HepG2 (cell line): ENCODE results near the gene VAPB. TPM values are rescaled to one million over a fixed set of nuclear protein-coding genes. Genes with fewer than 3 reads are reported as not detected.

Source experiments
- CENPT ChIP-seq: sonication (generic); formaldehyde crosslinking; IDR thresholded peaks from 2 replicates; pipeline ENCODE4 v1.8.0; 2022; ENCODE audit warnings: low read depth, mild to moderate bottlenecking, moderate library complexity, missing genetic modification reagents
- CSRNP1 ChIP-seq: sonication (generic); formaldehyde crosslinking; IDR thresholded peaks from 2 replicates; pipeline ENCODE4 v1.8.1; 2023; ENCODE audit warnings: mild to moderate bottlenecking, missing genetic modification reagents
- E2F5 ChIP-seq: sonication (generic); formaldehyde crosslinking; conservative IDR thresholded peaks from 2 replicates; pipeline ENCODE4 v1.4.0; 2020; ENCODE audit warnings: missing genetic modification reagents
- ISL2 ChIP-seq: sonication (generic); formaldehyde crosslinking; IDR thresholded peaks from 2 replicates; pipeline ENCODE4 v1.5.0; 2020; ENCODE audit warnings: missing genetic modification reagents
- NCOA2 ChIP-seq: sonication (generic); formaldehyde crosslinking; IDR thresholded peaks from 2 replicates; pipeline ENCODE4 v1.8.0; 2022; ENCODE audit warnings: inconsistent platforms
- TBL1XR1 ChIP-seq: fragments of 150-350 bp; IDR thresholded peaks from 2 replicates; pipeline ENCODE4 v1.6.1; 2014; ENCODE audit warnings: borderline replicate concordance, low read length; ENCODE audit not compliant: partially characterized antibody
- TFDP1 ChIP-seq: IDR thresholded peaks from 2 replicates; pipeline ENCODE4 v1.6.1; 2016; ENCODE audit warnings: missing compliant biosample characterization, missing genetic modification reagents, borderline replicate concordance
- ZFP1 ChIP-seq: IDR thresholded peaks from 2 replicates; pipeline ENCODE4 v1.6.1; 2016
- ZNF709 ChIP-seq: sonication (generic); formaldehyde crosslinking; IDR thresholded peaks from 2 replicates; pipeline ENCODE4 v1.5.0; 2020; ENCODE audit warnings: mild to moderate bottlenecking, missing genetic modification reagents
- ZNF75D ChIP-seq: sonication (generic); formaldehyde crosslinking; IDR thresholded peaks from 2 replicates; pipeline ENCODE4 v1.8.1; 2023; ENCODE audit warnings: missing genetic modification reagents, mild to moderate bottlenecking, borderline replicate concordance
- polyA plus RNA-seq, 8 experiments: library from polyadenylated mRNA; depleted of rRNA in 3 of 8; stranded (reverse) in 7 of 8; unstranded in 1 of 8; fragments of >200 nt; fragmentation: Illumina TruSeq in 4 of 8; extraction: Trizol in 4 of 8; gene quantifications; 2 replicates each; pipeline versions ENCODE4 v1.2.1 to v1.2.3, GENCODE V29; 2011 to 2016; ENCODE audit warnings: low read depth in 4 of 8, missing spikeins in 1 of 8, mixed read lengths in 1 of 8; ENCODE audit not compliant: insufficient read depth in 1 of 8
- total RNA-seq, 5 experiments: library from RNA; depleted of rRNA; stranded (reverse); fragments of >200 nt; fragmentation: Illumina TruSeq; extraction: Trizol; gene quantifications; 2 replicates each; pipeline ENCODE4 v1.2.3, GENCODE V29; 2016; ENCODE audit warnings: low read depth in 1 of 5

VAPB gene
- total and polyA plus RNA-seq, 2 of the 13 experiments (the other 11 are each of a cell fraction or from before 2014, with no cell fraction given): 18.6 to 48.5 TPM

GRCh38 chr20:58447511-58448391 lies 58.7 kb downstream of the VAPB start (continued):
- TF ChIP-seq E2F5 (CRISPR knock-in tag): no peak
- 0 out of 2 replicates have a peak, but pooled peaks have one; percentile 24 for TF ChIP-seq CSRNP1 (CRISPR knock-in tag)
- no peak for TF ChIP-seq ZFP1 (CRISPR knock-in tag)
- TF ChIP-seq TBL1XR1: no peak
- TF ChIP-seq CENPT: no peak
- TF ChIP-seq ZNF75D: no peak
- no peak for TF ChIP-seq ZNF709
- TF ChIP-seq NCOA2 (CRISPR knock-in tag): 0 out of 2 replicates have a peak, but pooled peaks have one; percentile 18
- TF ChIP-seq TFDP1 (CRISPR knock-in tag): 0 out of 2 replicates have a peak, but pooled peaks have one; percentile 19
- peak; percentile 61; the same call in 1 of the 2 replicates for TF ChIP-seq ISL2 (CRISPR knock-in tag)
